Endothelial cell of umbilical vein (primary cell): ENCODE results near the gene DYRK1A. TPM values are rescaled to one million over a fixed set of nuclear protein-coding genes. Genes with fewer than 3 reads are reported as not detected.
A peak's percentile ranks its signal among the peaks of the same experiment; 100 is the strongest.

Source experiments
- BruUV-seq: library from RNA; stranded (reverse); fragments of 400-500 nt; replicated peaks from 2 replicates; lab custom pipeline; 2021; lab: Mats Ljungman, UMichigan
- CTCF ChIA-PET: fragments of 300-600, 350-600 bp; sonication (Branson Sonifier 250); formaldehyde crosslinking; loops from one replicate; lab custom pipeline; 2021; ENCODE audit warnings: antibody characterized with exemption, inconsistent platforms; lab: Charles Lee
- POLR2A ChIA-PET: fragments of 300-600, 350-600 bp; sonication (Branson Sonifier 250); formaldehyde crosslinking; loops from one replicate; lab custom pipeline; 2021; ENCODE audit warnings: antibody characterized with exemption, inconsistent platforms; lab: Charles Lee
- DNase-seq: peaks from one replicate; pipeline ENCODE4 v3.0.0-alpha.2; 2011; ENCODE audit warnings: low read depth, low spot score
- FAIRE-seq: peaks from 2 replicates; lab custom pipeline; 2011; peaks lifted over from hg19 to GRCh38; lab: Jason Lieb, UNC
- H2AFZ ChIP-seq: 2 replicates; pipeline ENCODE4 v1.6.0; 2012; ENCODE audit warnings: low read depth, low read length, control low read depth, inconsistent platforms
- H3K27ac ChIP-seq: 2 replicates; pipeline ENCODE4 v1.5.1; 2011; ENCODE audit warnings: low read depth, mild to moderate bottlenecking, control low read depth, low read length, moderate library complexity; ENCODE audit not compliant: insufficient read depth
- H3K27me3 ChIP-seq, 2 experiments: 2 replicates each; pipeline versions ENCODE4 v1.6.0 to v1.6.1; 2011; ENCODE audit warnings: low read length in 2 of 2, mixed read lengths in 1 of 2; ENCODE audit not compliant: control insufficient read depth in 2 of 2, insufficient read depth in 2 of 2
- H3K36me3 ChIP-seq, 2 experiments: 2 replicates in 1 of 2; 3 replicates in 1 of 2; pipeline ENCODE4 v1.5.1; 2011; ENCODE audit warnings: low read length in 2 of 2, mild to moderate bottlenecking in 1 of 2, moderate library complexity in 1 of 2; ENCODE audit not compliant: control insufficient read depth in 2 of 2, insufficient read depth in 2 of 2; ENCODE audit errors: extremely low read depth in 1 of 2
- H3K4me1 ChIP-seq: 3 replicates; pipeline ENCODE4 v1.5.1; 2011; ENCODE audit warnings: mild to moderate bottlenecking, low read length; ENCODE audit not compliant: control insufficient read depth, insufficient read depth; ENCODE audit errors: extremely low read depth
- H3K4me2 ChIP-seq: 2 replicates; pipeline ENCODE4 v1.6.1; 2011; ENCODE audit warnings: low read length, control low read depth, mixed read lengths; ENCODE audit not compliant: insufficient read depth
- H3K4me3 ChIP-seq, 3 experiments: fragments of 200-600 bp in 1 of 3; sonication (generic), shearing (Covaris generic) in 1 of 3; replicated peaks in 1 of 3; 2 replicates each; pipeline ENCODE4 v1.5.1; 2011 to 2016; ENCODE audit warnings: control low read depth in 3 of 3, low read length in 3 of 3, mild to moderate bottlenecking in 2 of 3, inconsistent platforms in 1 of 3, low read depth in 1 of 3, moderate library complexity in 1 of 3; ENCODE audit not compliant: insufficient read depth in 1 of 3
- H3K79me2 ChIP-seq: 2 replicates; pipeline ENCODE4 v1.6.0; 2012; ENCODE audit warnings: low read length, inconsistent platforms; ENCODE audit not compliant: control insufficient read depth, insufficient read depth
- H3K9ac ChIP-seq: replicated peaks from 2 replicates; pipeline ENCODE3; 2011; ENCODE audit warnings: low read length, control low read depth; ENCODE audit not compliant: insufficient read depth; ENCODE audit errors: extremely low read depth
- H3K9me1 ChIP-seq: replicated peaks from 3 replicates; pipeline ENCODE4 v1.6.0; 2011; ENCODE audit warnings: mild to moderate bottlenecking, low read length; ENCODE audit not compliant: control insufficient read depth, insufficient read depth; ENCODE audit errors: extremely low read depth
- H3K9me3 ChIP-seq: replicated peaks from 2 replicates; pipeline ENCODE4 v1.5.1; 2012; ENCODE audit warnings: low read length, inconsistent platforms; ENCODE audit not compliant: control insufficient read depth, insufficient read depth
- H4K20me1 ChIP-seq: replicated peaks from 2 replicates; pipeline ENCODE3; 2011; ENCODE audit warnings: mild to moderate bottlenecking, low read length; ENCODE audit not compliant: control insufficient read depth, insufficient read depth; ENCODE audit errors: extremely low read depth
- EZH2 ChIP-seq: IDR thresholded peaks from 2 replicates; pipeline ENCODE4 v1.6.1; 2012; ENCODE audit warnings: borderline replicate concordance, low read depth, mild to moderate bottlenecking, moderate library complexity, low read length, inconsistent platforms; ENCODE audit not compliant: severe bottlenecking
- FOS ChIP-seq: IDR thresholded peaks from 2 replicates; pipeline ENCODE4 v1.6.1; 2011; ENCODE audit warnings: mild to moderate bottlenecking, low read length, moderate library complexity, borderline replicate concordance; ENCODE audit not compliant: insufficient read depth
- GATA2 ChIP-seq: IDR thresholded peaks from 2 replicates; pipeline ENCODE4 v1.7.0; 2011; ENCODE audit warnings: low read depth, mild to moderate bottlenecking, moderate library complexity, mixed read lengths, low read length; ENCODE audit not compliant: insufficient read length, insufficient read depth
- JUN ChIP-seq: IDR thresholded peaks from 2 replicates; pipeline ENCODE4 v1.6.1; 2011; ENCODE audit warnings: borderline replicate concordance, low read depth; ENCODE audit not compliant: insufficient read length, insufficient read depth
- MAX ChIP-seq: IDR thresholded peaks from 2 replicates; pipeline ENCODE4 v1.6.1; 2011; ENCODE audit not compliant: insufficient read depth, insufficient read length
- MYC ChIP-seq: IDR thresholded peaks from one replicate; pipeline ENCODE4 v1.6.1; 2011; ENCODE audit warnings: mild to moderate bottlenecking, low read depth, low read length
- POLR2A ChIP-seq: IDR thresholded peaks from 2 replicates; pipeline ENCODE4 v1.6.1; 2012; ENCODE audit warnings: low read depth, mild to moderate bottlenecking, control low read depth, low read length
- POLR2AphosphoS5 ChIP-seq: IDR thresholded peaks from 2 replicates; pipeline ENCODE4 v1.6.1; 2012; ENCODE audit warnings: low read depth, mild to moderate bottlenecking, control low read depth, low read length, moderate library complexity; ENCODE audit not compliant: insufficient read depth
- dilution Hi-C: fragments of 300-500 bp; cut with MboI; formaldehyde crosslinking; loops from one replicate; pipeline ENCODE4 v1.15.0; 2019; ENCODE audit warnings: low sequenced_read_pairs; ENCODE audit not compliant: extremely low pct_ligation_motif_present
- intact Hi-C: fragments of 100-400 bp; cut with micrococcal nuclease; formaldehyde crosslinking; loops from one replicate; pipeline ENCODE4 v1.10.0; 2022
- polyA plus RNA-seq, 4 experiments: library from polyadenylated mRNA; depleted of rRNA in 3 of 4; stranded (reverse) in 3 of 4; unstranded in 1 of 4; fragments of >200 nt; gene quantifications; 2 replicates each; pipeline versions ENCODE4 v1.2.1 to v1.2.3, GENCODE V29; 2011 to 2012; ENCODE audit warnings: missing spikeins in 1 of 4
- total RNA-seq: library from RNA; stranded (reverse); gene quantifications from 2 replicates; pipeline ENCODE4 v1.2.3, GENCODE V29; 2021
- TF ChIP-seq, protein P1 (sequence below), 2 donors: IDR thresholded peaks; 1 replicate in 1 of 2; 2 replicates in 1 of 2; pipeline ENCODE4 v1.5.1; 2011; ENCODE audit warnings: low read length in 2 of 2, mild to moderate bottlenecking in 2 of 2, moderate library complexity in 2 of 2, control low read depth in 1 of 2, inconsistent platforms in 1 of 2, low read depth in 1 of 2; ENCODE audit not compliant: insufficient read depth in 1 of 2; ENCODE audit errors: extremely low read depth in 1 of 2

Gene DYRK1A
- total and polyA plus RNA-seq, 2 donors (not counting 3 experiments of a cell fraction or from before 2014, with no cell fraction given), result 51.8 to 53.7 TPM

DNA sequence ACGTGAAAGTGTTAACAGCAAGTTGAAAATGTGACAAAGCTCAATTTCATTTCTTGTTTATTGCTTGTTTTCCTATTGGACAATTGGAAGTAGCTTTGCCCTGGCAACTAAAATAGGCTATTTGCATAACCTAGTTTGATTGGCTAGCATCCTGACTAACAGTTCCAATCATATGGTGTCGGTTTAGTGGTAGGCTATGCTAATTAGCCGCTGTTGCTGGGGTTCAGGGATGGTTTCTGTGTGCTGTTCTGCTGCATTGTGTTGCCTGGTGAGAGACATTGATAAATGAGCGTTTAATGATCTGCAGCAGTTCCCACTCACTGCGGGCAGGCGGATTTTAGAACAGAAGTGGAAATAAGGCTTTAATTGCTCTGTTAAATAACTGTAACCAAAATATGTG, 68.5 kb downstream of the DYRK1A start:
- FAIRE-seq (peak; percentile 95), DNase-seq (peak; percentile 97)
- no peak for TF ChIP-seq POLR2AphosphoS5
- no peak for TF ChIP-seq MAX
- no peak for TF ChIP-seq FOS
- TF ChIP-seq EZH2, result no peak
- Histone ChIP-seq H3K4me3 (no peak overlapping the region), H3K36me3 (peaks cover 0 to 6% of the 10 kb centered on the region in 2 experiments), H3K27me3 (no peaks in the 10 kb centered on the region), H4K20me1 (peaks cover 14% of the 10 kb centered on the region), H3K9ac (no peak overlapping the region), H2AFZ (no peak overlapping the region), H3K4me1 (peaks cover 4% of the 10 kb centered on the region), H3K4me2 (no peak overlapping the region), H3K79me2 (peaks cover 91% of the 10 kb centered on the region), H3K9me1 (no peaks in the 10 kb centered on the region), H3K27ac (no peak overlapping the region), H3K9me3 (no peaks in the 10 kb centered on the region)
- no TSS peak for BruUV-seq
- intact Hi-C loops (loop anchor here (5.0 kb wide), 2 partner anchors 63 to 168 kb away; partner anchors contain the start of gene VPS26C), dilution Hi-C loops (no loop called here)
- CTCF ChIA-PET, result interaction anchor here (0.8 to 1.4 kb wide), 5 partner anchors 17 to 239 kb away, joined by 3 to 4 read pairs (median 3); no protein-coding TSS in a partner anchor
- POLR2A ChIA-PET, result no interaction called here

DNA sequence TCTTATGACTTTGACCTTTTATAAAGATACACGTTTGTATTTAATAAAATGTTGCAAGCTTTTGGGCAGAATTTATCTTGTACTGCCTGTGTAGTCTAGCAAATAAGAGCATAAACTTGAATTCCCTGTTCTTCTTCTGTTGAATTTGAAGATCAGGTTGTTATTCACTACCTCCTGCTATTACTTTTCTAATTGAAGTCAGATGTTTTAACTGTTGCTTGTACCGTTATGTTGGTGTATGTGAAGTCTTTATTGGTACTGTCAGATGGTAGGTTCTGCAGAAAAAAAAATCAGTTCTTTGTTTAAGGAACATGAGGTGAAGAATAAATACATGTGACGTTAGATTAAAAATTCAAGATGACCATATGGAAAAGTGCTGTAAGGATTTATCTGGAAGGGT, 69.1 kb downstream of the DYRK1A start:
- no TSS peak for BruUV-seq
- ChIA-PET CTCF (interaction anchor here (1.0 to 1.4 kb wide), 2 partner anchors 27 to 28 kb away, joined by 3 read pairs; no protein-coding TSS in a partner anchor), POLR2A (no interaction called here)
- H2AFZ ChIP-seq, result no peak overlapping the region
- no peaks in the 10 kb centered on the region for H3K9me3 ChIP-seq
- no peaks in the 10 kb centered on the region for H3K27me3 ChIP-seq
- intact Hi-C loops, result loop anchor here (5.0 kb wide), 2 partner anchors 63 to 168 kb away; partner anchors contain the start of gene VPS26C
- no peak for DNase-seq
- FAIRE-seq, result no peak
- no peak for TF ChIP-seq POLR2AphosphoS5
- TF ChIP-seq JUN, result no peak
- TF ChIP-seq, protein P1, sequence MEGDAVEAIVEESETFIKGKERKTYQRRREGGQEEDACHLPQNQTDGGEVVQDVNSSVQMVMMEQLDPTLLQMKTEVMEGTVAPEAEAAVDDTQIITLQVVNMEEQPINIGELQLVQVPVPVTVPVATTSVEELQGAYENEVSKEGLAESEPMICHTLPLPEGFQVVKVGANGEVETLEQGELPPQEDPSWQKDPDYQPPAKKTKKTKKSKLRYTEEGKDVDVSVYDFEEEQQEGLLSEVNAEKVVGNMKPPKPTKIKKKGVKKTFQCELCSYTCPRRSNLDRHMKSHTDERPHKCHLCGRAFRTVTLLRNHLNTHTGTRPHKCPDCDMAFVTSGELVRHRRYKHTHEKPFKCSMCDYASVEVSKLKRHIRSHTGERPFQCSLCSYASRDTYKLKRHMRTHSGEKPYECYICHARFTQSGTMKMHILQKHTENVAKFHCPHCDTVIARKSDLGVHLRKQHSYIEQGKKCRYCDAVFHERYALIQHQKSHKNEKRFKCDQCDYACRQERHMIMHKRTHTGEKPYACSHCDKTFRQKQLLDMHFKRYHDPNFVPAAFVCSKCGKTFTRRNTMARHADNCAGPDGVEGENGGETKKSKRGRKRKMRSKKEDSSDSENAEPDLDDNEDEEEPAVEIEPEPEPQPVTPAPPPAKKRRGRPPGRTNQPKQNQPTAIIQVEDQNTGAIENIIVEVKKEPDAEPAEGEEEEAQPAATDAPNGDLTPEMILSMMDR (IDR thresholded peaks at IDR 0.05; ENCODE audit: extremely low read depth in 1 of 2, insufficient read depth in 1 of 2, low read depth in 1 of 2, low read length in 2 of 2), result no peak
- no peak for TF ChIP-seq MYC
- no peak for TF ChIP-seq EZH2
- TF ChIP-seq POLR2A, result no peak
- no peak for TF ChIP-seq GATA2
- TF ChIP-seq MAX, result no peak
- TF ChIP-seq FOS, result no peak
- dilution Hi-C loops, result no loop called here
- no peak overlapping the region for H3K4me3 ChIP-seq
- H3K9ac ChIP-seq, result no peak overlapping the region
- no peak overlapping the region for H3K4me2 ChIP-seq
- H3K79me2 ChIP-seq, result peaks cover 91% of the 10 kb centered on the region
- peaks cover 4% of the 10 kb centered on the region for H3K4me1 ChIP-seq
- no peak overlapping the region for H3K27ac ChIP-seq
- H3K36me3 ChIP-seq, result peaks cover 0 to 2% of the 10 kb centered on the region in 2 experiments
- H3K9me1 ChIP-seq, result no peaks in the 10 kb centered on the region
- H4K20me1 ChIP-seq, result peaks cover 14% of the 10 kb centered on the region
